OCI-LY7 (cell line): ENCODE results near the gene WNT10A. TPM values are rescaled to one million over a fixed set of nuclear protein-coding genes. Genes with fewer than 3 reads are reported as not detected.

Source experiments
- BruUV-seq: library from RNA; stranded (reverse); fragments of 400-500 nt; replicated peaks from 2 replicates; lab custom pipeline; 2021; lab: Mats Ljungman, UMichigan
- CTCF ChIA-PET: fragments of 300-600 bp; sonication (Branson Sonifier 250); formaldehyde crosslinking; loops from one replicate; lab custom pipeline; 2022; ENCODE audit warnings: antibody characterized with exemption; ENCODE audit not compliant: unreplicated experiment; lab: Charles Lee
- POLR2A ChIA-PET: fragments of 300-600 bp; sonication (Branson Sonifier 250); formaldehyde crosslinking; loops from one replicate; lab custom pipeline; 2022; ENCODE audit warnings: antibody characterized with exemption; lab: Charles Lee
- DNase-seq: peaks from one replicate; pipeline ENCODE4 v3.0.0-alpha.2; 2015; ENCODE audit warnings: low spot score
- H2AFZ ChIP-seq: fragments of 200-600 bp; sonication (generic), shearing (Covaris generic); 2 replicates; pipeline ENCODE4 v1.6.1; 2014; ENCODE audit warnings: mild to moderate bottlenecking, antibody characterized with exemption, low read length, moderate library complexity
- H3K27ac ChIP-seq: fragments of 200-600 bp; sonication (generic); 2 replicates; pipeline ENCODE4 v1.5.1; 2014; ENCODE audit warnings: mixed run types, low read depth, mild to moderate bottlenecking, moderate library complexity, low read length, inconsistent platforms; ENCODE audit not compliant: poor library complexity, severe bottlenecking
- H3K36me3 ChIP-seq: fragments of 200-600 bp; sonication (generic); 2 replicates; pipeline ENCODE4 v1.6.1; 2014; ENCODE audit warnings: mild to moderate bottlenecking, antibody characterized with exemption, low read length, moderate library complexity, mixed read lengths; ENCODE audit not compliant: insufficient read depth
- H3K4me1 ChIP-seq: fragments of 200-600 bp; sonication (generic); 2 replicates; pipeline ENCODE4 v1.5.1; 2014; ENCODE audit warnings: mild to moderate bottlenecking, low read length; ENCODE audit not compliant: insufficient read depth, poor library complexity, severe bottlenecking
- H3K4me2 ChIP-seq: fragments of 200-600 bp; sonication (generic); 2 replicates; pipeline ENCODE4 v1.6.1; 2014; ENCODE audit warnings: mild to moderate bottlenecking, low read length
- H3K4me3 ChIP-seq: fragments of 200-600 bp; sonication (generic); 2 replicates; pipeline ENCODE4 v1.5.1; 2014; ENCODE audit warnings: mild to moderate bottlenecking, low read depth, low read length; ENCODE audit not compliant: poor library complexity, severe bottlenecking
- H3K79me2 ChIP-seq: fragments of 200-600 bp; sonication (generic); 2 replicates; pipeline ENCODE4 v1.6.1; 2016; ENCODE audit warnings: low read depth, mild to moderate bottlenecking, low read length, moderate library complexity, mixed read lengths; ENCODE audit not compliant: insufficient read depth
- H3K9me2 ChIP-seq: fragments of 200-600 bp; sonication (generic); 2 replicates; pipeline ENCODE4 v1.6.1; 2016; ENCODE audit warnings: mild to moderate bottlenecking, low read length, mixed read lengths; ENCODE audit not compliant: insufficient read depth
- H3K9me3 ChIP-seq: fragments of 200-600 bp; sonication (generic); 2 replicates; pipeline ENCODE4 v1.6.1; 2014; ENCODE audit warnings: mild to moderate bottlenecking, mixed run types, low read length, mixed read lengths
- H4K20me1 ChIP-seq: fragments of 200-600 bp; sonication (generic); 2 replicates; pipeline ENCODE4 v1.6.1; 2014; ENCODE audit warnings: mild to moderate bottlenecking, antibody characterized with exemption, low read length, moderate library complexity, mixed read lengths; ENCODE audit not compliant: insufficient read depth
- CTCF ChIP-seq: fragments of 200-600 bp; sonication (generic); conservative IDR thresholded peaks from 2 replicates; pipeline ENCODE4 v1.5.1; 2014; ENCODE audit warnings: mild to moderate bottlenecking, antibody characterized with exemption, low read length, moderate library complexity, mixed read lengths
- EZH2phosphoT487 ChIP-seq: fragments of 200-600 bp; sonication (generic); IDR thresholded peaks from 2 replicates; pipeline ENCODE4 v1.6.1; 2018; ENCODE audit warnings: low read depth, borderline replicate concordance, mild to moderate bottlenecking, mixed run types, antibody characterized with exemption, low read length, moderate library complexity, mixed read lengths
- intact Hi-C: fragments of 100-400 bp; cut with micrococcal nuclease; formaldehyde crosslinking; loops from one replicate; pipeline ENCODE4 v1.10.0; 2022; ENCODE audit not compliant: unreplicated experiment
- total RNA-seq, 2 experiments: library from RNA; depleted of rRNA in 1 of 2; stranded (reverse); fragments of >200 nt in 1 of 2; shearing (Covaris generic) in 1 of 2; gene quantifications; 2 replicates each; pipeline ENCODE4 v1.2.3, GENCODE V29; 2014 to 2022

WNT10A gene
- total RNA-seq, 2 experiments from 2014 or later: 5.5 to 11.4 TPM

- no peak for TF ChIP-seq CTCF
- no peak for TF ChIP-seq EZH2phosphoT487
- H3K9me2 ChIP-seq: no peaks in the 10 kb centered on the region
- no peaks in the 10 kb centered on the region for H3K79me2 ChIP-seq
- no TSS peak for BruUV-seq
- POLR2A ChIA-PET: no interaction called here
- no peak overlapping the region for H3K4me3 ChIP-seq
- no peaks in the 10 kb centered on the region for H4K20me1 ChIP-seq
- CTCF ChIA-PET: no interaction called here
- H3K36me3 ChIP-seq: no peaks in the 10 kb centered on the region
- H2AFZ ChIP-seq: no peak overlapping the region
- intact Hi-C loops: no loop called here
- no peak overlapping the region for H3K27ac ChIP-seq
- DNase-seq: no peak
- no peaks in the 10 kb centered on the region for H3K9me3 ChIP-seq
- no peaks in the 10 kb centered on the region for H3K4me1 ChIP-seq
- H3K4me2 ChIP-seq: no peak overlapping the region
Observed at GRCh38 chr2:218861645-218862318, 18.9 kb upstream of the WNT10A start.

GRCh38 chr2:218863021-218863520 is 17.6 kb upstream of the WNT10A start:
- H3K4me2 ChIP-seq: no peak overlapping the region
- H3K9me2 ChIP-seq: no peaks in the 10 kb centered on the region
- intact Hi-C loops: no loop called here
- H3K36me3 ChIP-seq: no peaks in the 10 kb centered on the region
- H3K27ac ChIP-seq: no peak overlapping the region
- ChIA-PET POLR2A (no interaction called here), CTCF (no interaction called here)
- no peaks in the 10 kb centered on the region for H4K20me1 ChIP-seq
- no peaks in the 10 kb centered on the region for H3K4me1 ChIP-seq
- no peak overlapping the region for H3K4me3 ChIP-seq
- no TSS peak for BruUV-seq
- no peak overlapping the region for H2AFZ ChIP-seq
- H3K9me3 ChIP-seq: no peaks in the 10 kb centered on the region
- TF ChIP-seq EZH2phosphoT487: no peak
- no peak for TF ChIP-seq CTCF
- H3K79me2 ChIP-seq: no peaks in the 10 kb centered on the region
- DNase-seq: no peak

DNA sequence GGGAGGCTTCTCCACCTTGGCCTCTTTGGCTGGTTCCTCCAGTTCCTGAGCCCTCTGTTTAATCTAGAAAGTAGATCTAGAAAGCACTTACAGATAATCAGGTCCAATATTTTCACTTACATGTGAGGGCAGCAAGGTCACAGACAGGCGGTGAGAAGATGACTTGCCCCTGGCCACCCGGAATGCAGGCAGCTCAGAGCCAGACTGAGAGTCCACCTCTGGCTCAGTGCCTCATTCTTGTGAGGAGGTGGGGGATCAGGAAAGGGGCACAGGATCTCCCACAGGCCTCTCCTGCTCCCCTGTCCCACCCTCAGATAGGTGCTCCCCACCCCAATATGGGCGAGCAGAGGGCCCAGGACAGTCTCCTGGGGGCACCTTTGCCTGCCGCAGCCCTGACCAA is 15.3 kb upstream of the WNT10A start:
- H4K20me1 ChIP-seq: no peaks in the 10 kb centered on the region
- no peaks in the 10 kb centered on the region for H3K9me2 ChIP-seq
- POLR2A ChIA-PET: no interaction called here
- no peaks in the 10 kb centered on the region for H3K79me2 ChIP-seq
- no peaks in the 10 kb centered on the region for H3K36me3 ChIP-seq
- no peak overlapping the region for H3K4me2 ChIP-seq
- H3K27ac ChIP-seq: no peak overlapping the region
- H3K4me1 ChIP-seq: no peaks in the 10 kb centered on the region
- H2AFZ ChIP-seq: no peak overlapping the region
- H3K4me3 ChIP-seq: no peak overlapping the region
- CTCF ChIA-PET: no interaction called here
- BruUV-seq: no TSS peak
- intact Hi-C loops: no loop called here
- no peak for DNase-seq
- TF ChIP-seq EZH2phosphoT487 (no peak), CTCF (no peak)
- no peaks in the 10 kb centered on the region for H3K9me3 ChIP-seq
